B cell (primary cell): ENCODE measurements around the gene IL1RL2.

ENCODE experiments used
- CTCF ChIP-seq: fragments of 200-600 bp; IDR thresholded peaks from one replicate; pipeline ENCODE4 v1.8.0; 2022; ENCODE audit warnings: antibody characterized with exemption, mild to moderate bottlenecking
- EZH2 ChIP-seq: IDR thresholded peaks from 2 replicates; pipeline ENCODE4 v1.6.1; 2012; ENCODE audit warnings: borderline replicate concordance, low read depth, mild to moderate bottlenecking, moderate library complexity, low read length; ENCODE audit not compliant: insufficient read depth, poor library complexity, severe bottlenecking

DNA sequence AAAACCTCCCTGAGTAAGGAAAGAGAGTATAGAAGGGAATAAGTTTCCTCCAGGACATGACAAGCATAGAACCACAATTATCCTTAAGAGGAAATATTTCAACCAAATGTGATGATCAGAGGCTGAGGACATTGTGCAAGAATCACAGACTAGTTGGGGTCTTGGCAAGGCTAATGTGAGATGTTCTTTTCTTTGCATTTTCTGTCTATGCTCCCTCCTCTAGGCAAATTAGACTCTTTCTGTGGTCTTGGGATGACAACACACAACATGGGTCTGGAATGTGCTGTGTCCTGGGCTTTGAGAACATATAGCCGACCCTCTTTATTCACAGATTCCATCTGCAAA is 92.5 kb downstream of the IL1RL2 start:
- TF ChIP-seq CTCF, result no peak
- TF ChIP-seq EZH2, result no peak
